K562 (cell line): ENCODE measurements around the gene ELF2. TPM values are rescaled to one million over a fixed set of nuclear protein-coding genes. Genes with fewer than 3 reads are reported as not detected.

Experiments used
- CAMTA2 ChIP-seq: fragments of 250-450 bp; sonication (Bioruptor Pico); conservative IDR thresholded peaks from 2 replicates; pipeline ENCODE4 v1.5.1; 2022
- ELF4 ChIP-seq: fragments of 450-650 bp; formaldehyde crosslinking; IDR thresholded peaks from 2 replicates; pipeline ENCODE4 v1.4.0; 2022; ENCODE audit warnings: missing genetic modification characterization
- EP300 ChIP-seq: IDR thresholded peaks from 2 replicates; pipeline ENCODE4 v1.6.1; 2012; ENCODE audit warnings: low read length, improper control_type of control experiment
- ESRRB ChIP-seq: fragments of 250-450 bp; sonication (Bioruptor Pico); IDR thresholded peaks from 2 replicates; pipeline ENCODE4 v1.5.0; 2020; ENCODE audit warnings: mild to moderate bottlenecking, moderate library complexity, borderline replicate concordance
- HDAC3 ChIP-seq: fragments of 450-650 bp; IDR thresholded peaks from 2 replicates; pipeline ENCODE4 v1.6.1; 2018; ENCODE audit warnings: borderline replicate concordance, mild to moderate bottlenecking, moderate library complexity; ENCODE audit not compliant: partially characterized antibody
- HDGF ChIP-seq: fragments of 450-650 bp; IDR thresholded peaks from 2 replicates; pipeline ENCODE4 v1.6.1; 2016
- KAT8 ChIP-seq: fragments of 450-650 bp; IDR thresholded peaks from 2 replicates; pipeline ENCODE4 v1.6.1; 2016; ENCODE audit warnings: low read depth, mild to moderate bottlenecking
- KLF10 ChIP-seq: fragments of 250-450 bp; sonication (Bioruptor Pico); IDR thresholded peaks from 2 replicates; pipeline ENCODE4 v1.6.1; 2021; ENCODE audit warnings: matching md5 sums
- MTA1 ChIP-seq: fragments of 450-650 bp; IDR thresholded peaks from 2 replicates; pipeline ENCODE4 v1.6.1; 2017; ENCODE audit warnings: borderline replicate concordance
- MYNN ChIP-seq, 2 experiments: sonication (generic); formaldehyde crosslinking in 1 of 2; IDR thresholded peaks; 2 replicates each; pipeline versions ENCODE4 v1.5.0 to v1.6.1; 2016 to 2020; ENCODE audit warnings: antibody characterized with exemption in 1 of 2, missing genetic modification reagents in 1 of 2
- NBN ChIP-seq: fragments of 450-650 bp; IDR thresholded peaks from 2 replicates; pipeline ENCODE4 v1.6.1; 2016; ENCODE audit warnings: low read depth, mild to moderate bottlenecking
- NCOA6 ChIP-seq: fragments of 450-650 bp; IDR thresholded peaks from 2 replicates; pipeline ENCODE4 v1.6.1; 2017; ENCODE audit warnings: mild to moderate bottlenecking
- NFE2L1 ChIP-seq: fragments of 450-650 bp; IDR thresholded peaks from 2 replicates; pipeline ENCODE4 v1.6.1; 2016; ENCODE audit warnings: missing genetic modification characterization, low read depth, mild to moderate bottlenecking, missing compliant biosample characterization, moderate library complexity, borderline replicate concordance
- RBM39 ChIP-seq: fragments of 200-400 bp; formaldehyde crosslinking; optimal IDR thresholded peaks from 2 replicates; pipeline ENCODE3; 2018; ENCODE audit warnings: low read depth, low read length
- RFX7 ChIP-seq: fragments of 250-450 bp; sonication (Bioruptor Pico); IDR thresholded peaks from 2 replicates; pipeline ENCODE4 v1.5.1; 2021; ENCODE audit warnings: mild to moderate bottlenecking
- SIN3A ChIP-seq, 2 experiments: fragments of 150-350 bp in 1 of 2; IDR thresholded peaks; 2 replicates each; pipeline ENCODE4 v1.6.1; 2011 to 2016; ENCODE audit warnings: borderline replicate concordance in 2 of 2, low read depth in 2 of 2, low read length in 2 of 2, mild to moderate bottlenecking in 2 of 2, moderate library complexity in 2 of 2; ENCODE audit not compliant: control insufficient read depth in 1 of 2
- SMARCC2 ChIP-seq: fragments of 450-650 bp; IDR thresholded peaks from 2 replicates; pipeline ENCODE4 v1.6.1; 2017; ENCODE audit warnings: antibody characterized with exemption, moderate library complexity, mild to moderate bottlenecking, low read depth
- SRF ChIP-seq, 2 experiments: fragments of 250-450, 450-650 bp in 1 of 2; sonication (Bioruptor Pico) in 1 of 2; sonication (generic) in 1 of 2; formaldehyde crosslinking; IDR thresholded peaks; 2 replicates each; pipeline versions ENCODE4 v1.5.0 to v1.5.1; 2020 to 2022; ENCODE audit warnings: mild to moderate bottlenecking in 1 of 2, missing genetic modification reagents in 1 of 2
- ZNF324 ChIP-seq: fragments of 250-450 bp; sonication (Bioruptor Pico); IDR thresholded peaks from 2 replicates; pipeline ENCODE4 v1.4.0; 2020; ENCODE audit warnings: mild to moderate bottlenecking
- ZNF444 ChIP-seq: fragments of 250-450 bp; sonication (Bioruptor Pico); IDR thresholded peaks from 2 replicates; pipeline ENCODE4 v1.4.0; 2020; ENCODE audit warnings: mild to moderate bottlenecking, moderate library complexity
- ZNF830 ChIP-seq: fragments of 250-450 bp; sonication (Bioruptor Pico); IDR thresholded peaks from 2 replicates; pipeline ENCODE4 v1.5.0; 2021; ENCODE audit warnings: mild to moderate bottlenecking
- polyA plus RNA-seq, 8 experiments: library from polyadenylated mRNA; depleted of rRNA in 4 of 8; stranded (reverse) in 5 of 8; unstranded in 3 of 8; fragments of >200 nt; fragmentation: Nextera tagmentation in 2 of 8; fragmentation: Illumina TruSeq in 1 of 8; extraction: Ambion mirVana in 2 of 8; extraction: Trizol in 1 of 8; gene quantifications; 2 replicates each; pipeline versions ENCODE4 v1.2.1 to v1.2.3, GENCODE V29; 2011 to 2014; ENCODE audit warnings: inconsistent platforms in 1 of 8, missing spikeins in 1 of 8
- total RNA-seq, 7 experiments: library from RNA; depleted of rRNA in 6 of 7; stranded (reverse); fragments of >200 nt in 6 of 7; fragmentation: Illumina TruSeq in 2 of 7; extraction: Trizol in 2 of 7; gene quantifications; 2 replicates each; pipeline versions ENCODE4 v1.2.1 to v1.2.3, GENCODE V29; 2011 to 2021; ENCODE audit warnings: low replicate concordance in 1 of 7
- TF ChIP-seq, protein P1 (sequence below): sonication (generic); formaldehyde crosslinking; IDR thresholded peaks from 2 replicates; pipeline ENCODE4 v1.8.1; 2023; ENCODE audit warnings: mild to moderate bottlenecking, missing genetic modification reagents
- TF ChIP-seq, protein P2 (sequence below): IDR thresholded peaks from 2 replicates; pipeline ENCODE4 v1.6.1; 2011; ENCODE audit warnings: borderline replicate concordance, low read depth, mild to moderate bottlenecking, moderate library complexity, low read length; ENCODE audit not compliant: insufficient read depth, poor library complexity, severe bottlenecking
- TF ChIP-seq, protein P3 (sequence below): fragments of 250-450 bp; sonication (Bioruptor Pico); IDR thresholded peaks from 2 replicates; pipeline ENCODE4 v1.8.0; 2021; ENCODE audit warnings: mild to moderate bottlenecking, moderate library complexity

Gene ELF2
- total and polyA plus RNA-seq, 9 of the 15 experiments (the other 6 are each of a cell fraction or from before 2014, with no cell fraction given) = 9.4 to 58.7 (median 41.6) TPM

DNA sequence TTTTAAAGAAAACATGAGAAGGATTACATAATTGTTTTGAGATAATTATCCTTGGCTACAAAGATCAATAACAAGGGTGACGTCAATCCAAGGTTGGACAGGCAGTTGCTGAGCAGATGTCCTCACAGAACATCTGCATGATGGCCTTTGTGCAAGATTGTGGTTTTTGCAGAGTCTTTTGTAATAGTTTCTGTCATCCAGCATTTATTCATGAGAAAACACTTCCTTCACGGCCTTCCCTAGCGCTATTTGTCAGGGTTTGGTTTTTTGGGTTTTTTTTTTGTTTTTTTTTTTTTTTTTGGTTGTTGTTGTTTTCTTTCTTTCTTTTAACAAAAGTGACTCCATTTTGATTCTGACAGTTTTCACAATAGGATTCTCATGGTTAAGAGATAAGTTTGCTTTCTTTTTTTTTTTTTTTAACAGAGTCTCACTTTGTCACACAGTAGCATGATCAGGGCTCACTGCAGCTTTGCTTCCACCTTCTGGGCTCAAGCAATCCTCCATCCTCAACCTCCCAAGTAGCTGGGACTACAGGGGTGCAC is 31.5 kb upstream of the ELF2 start (continued):
- no peak for TF ChIP-seq MYNN (IDR thresholded peaks at IDR 0.05)
- no peak for TF ChIP-seq MYNN (CRISPR knock-in tag; IDR thresholded peaks at IDR 0.05)
- no peak for TF ChIP-seq SMARCC2
- TF ChIP-seq ZNF830 = no peak
- TF ChIP-seq ELF4 = no peak
- no peak for TF ChIP-seq HDGF
- TF ChIP-seq SIN3A (IDR thresholded peaks at IDR 0.05; ENCODE audit: borderline replicate concordance in 2 of 2, control insufficient read depth in 1 of 2, low read depth in 2 of 2, low read length in 2 of 2) = no peak
- TF ChIP-seq, protein P1, sequence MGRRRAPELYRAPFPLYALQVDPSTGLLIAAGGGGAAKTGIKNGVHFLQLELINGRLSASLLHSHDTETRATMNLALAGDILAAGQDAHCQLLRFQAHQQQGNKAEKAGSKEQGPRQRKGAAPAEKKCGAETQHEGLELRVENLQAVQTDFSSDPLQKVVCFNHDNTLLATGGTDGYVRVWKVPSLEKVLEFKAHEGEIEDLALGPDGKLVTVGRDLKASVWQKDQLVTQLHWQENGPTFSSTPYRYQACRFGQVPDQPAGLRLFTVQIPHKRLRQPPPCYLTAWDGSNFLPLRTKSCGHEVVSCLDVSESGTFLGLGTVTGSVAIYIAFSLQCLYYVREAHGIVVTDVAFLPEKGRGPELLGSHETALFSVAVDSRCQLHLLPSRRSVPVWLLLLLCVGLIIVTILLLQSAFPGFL (CRISPR knock-in tag) = no peak
- TF ChIP-seq ZNF444 (CRISPR knock-in tag) = no peak
- no peak for TF ChIP-seq NCOA6
- TF ChIP-seq, protein P2, sequence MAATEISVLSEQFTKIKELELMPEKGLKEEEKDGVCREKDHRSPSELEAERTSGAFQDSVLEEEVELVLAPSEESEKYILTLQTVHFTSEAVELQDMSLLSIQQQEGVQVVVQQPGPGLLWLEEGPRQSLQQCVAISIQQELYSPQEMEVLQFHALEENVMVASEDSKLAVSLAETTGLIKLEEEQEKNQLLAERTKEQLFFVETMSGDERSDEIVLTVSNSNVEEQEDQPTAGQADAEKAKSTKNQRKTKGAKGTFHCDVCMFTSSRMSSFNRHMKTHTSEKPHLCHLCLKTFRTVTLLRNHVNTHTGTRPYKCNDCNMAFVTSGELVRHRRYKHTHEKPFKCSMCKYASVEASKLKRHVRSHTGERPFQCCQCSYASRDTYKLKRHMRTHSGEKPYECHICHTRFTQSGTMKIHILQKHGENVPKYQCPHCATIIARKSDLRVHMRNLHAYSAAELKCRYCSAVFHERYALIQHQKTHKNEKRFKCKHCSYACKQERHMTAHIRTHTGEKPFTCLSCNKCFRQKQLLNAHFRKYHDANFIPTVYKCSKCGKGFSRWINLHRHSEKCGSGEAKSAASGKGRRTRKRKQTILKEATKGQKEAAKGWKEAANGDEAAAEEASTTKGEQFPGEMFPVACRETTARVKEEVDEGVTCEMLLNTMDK = no peak
- TF ChIP-seq CAMTA2 (CRISPR knock-in tag) = no peak
- TF ChIP-seq KAT8 = no peak
- no peak for TF ChIP-seq HDAC3
- no peak for TF ChIP-seq MTA1
- TF ChIP-seq ZNF324 (CRISPR knock-in tag) = no peak
- TF ChIP-seq NBN = no peak
- TF ChIP-seq RFX7 (CRISPR knock-in tag) = no peak
- no peak for TF ChIP-seq KLF10 (CRISPR knock-in tag)
- TF ChIP-seq SRF (CRISPR knock-in tag; IDR thresholded peaks at IDR 0.05) = no peak
- no peak for TF ChIP-seq EP300
- TF ChIP-seq NFE2L1 = peak; percentile 46; the same call in 1 of the 2 replicates
- no peak for TF ChIP-seq ESRRB (CRISPR knock-in tag)
- no peak for TF ChIP-seq RBM39
- TF ChIP-seq, protein P3, sequence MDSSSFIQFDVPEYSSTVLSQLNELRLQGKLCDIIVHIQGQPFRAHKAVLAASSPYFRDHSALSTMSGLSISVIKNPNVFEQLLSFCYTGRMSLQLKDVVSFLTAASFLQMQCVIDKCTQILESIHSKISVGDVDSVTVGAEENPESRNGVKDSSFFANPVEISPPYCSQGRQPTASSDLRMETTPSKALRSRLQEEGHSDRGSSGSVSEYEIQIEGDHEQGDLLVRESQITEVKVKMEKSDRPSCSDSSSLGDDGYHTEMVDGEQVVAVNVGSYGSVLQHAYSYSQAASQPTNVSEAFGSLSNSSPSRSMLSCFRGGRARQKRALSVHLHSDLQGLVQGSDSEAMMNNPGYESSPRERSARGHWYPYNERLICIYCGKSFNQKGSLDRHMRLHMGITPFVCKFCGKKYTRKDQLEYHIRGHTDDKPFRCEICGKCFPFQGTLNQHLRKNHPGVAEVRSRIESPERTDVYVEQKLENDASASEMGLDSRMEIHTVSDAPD = no peak
